Stimulated activated CD8-positive, alpha-beta memory T cell treated with anti-CD3 and anti-CD28 coated beads, Interleukin-7, amount 100 ng/mL, for 4 hours (primary cell): ENCODE data around the gene ATP2B2.

Experiments
- DNase-seq, 2 donors: peaks; one replicate each; pipeline ENCODE4 v3.0.0-alpha.2; 2020; ENCODE audit warnings: low read depth in 2 of 2

ATP2B2 gene

DNA sequence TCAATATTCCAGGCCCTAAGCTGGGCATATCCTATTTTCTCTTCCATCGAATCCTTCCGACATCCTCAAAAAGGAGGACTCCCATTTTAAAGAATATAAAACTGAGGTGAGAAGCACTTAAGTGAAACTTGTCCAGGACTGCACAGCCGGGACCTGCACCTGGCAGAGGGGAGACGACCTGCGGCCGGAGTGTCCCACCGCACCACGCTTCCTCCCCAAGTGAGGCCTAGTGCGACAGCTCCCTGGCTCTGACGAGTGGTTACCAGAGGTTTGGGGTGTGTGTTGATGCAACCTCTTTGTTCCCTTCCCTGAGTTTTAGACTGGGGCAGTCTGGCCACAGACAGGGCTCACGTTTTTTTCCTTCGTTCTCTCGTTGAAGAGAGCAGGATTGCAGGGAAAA, 24.9 kb upstream of the ATP2B2 start:
- no peak for DNase-seq

DNA sequence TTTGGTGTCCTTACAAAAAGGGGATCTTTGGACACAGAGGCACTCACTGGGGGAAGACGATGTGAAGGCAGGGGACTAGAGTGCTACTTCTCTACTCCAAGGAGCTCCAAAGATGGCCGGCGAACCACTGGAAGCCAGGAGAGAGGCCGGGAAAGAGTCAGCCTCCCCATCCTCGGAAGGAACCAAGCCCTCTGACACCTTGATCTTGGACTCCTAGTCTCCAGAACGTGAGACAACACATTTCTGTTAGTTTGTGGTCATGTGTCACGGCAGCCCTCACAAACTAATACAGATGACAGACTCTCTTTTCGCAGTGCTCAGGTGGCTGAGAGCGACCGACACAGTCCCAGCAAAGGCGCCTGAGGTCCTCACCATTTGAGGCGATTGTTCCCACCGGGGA, 24.4 kb upstream of the ATP2B2 start:
- DNase-seq: no peak

DNA sequence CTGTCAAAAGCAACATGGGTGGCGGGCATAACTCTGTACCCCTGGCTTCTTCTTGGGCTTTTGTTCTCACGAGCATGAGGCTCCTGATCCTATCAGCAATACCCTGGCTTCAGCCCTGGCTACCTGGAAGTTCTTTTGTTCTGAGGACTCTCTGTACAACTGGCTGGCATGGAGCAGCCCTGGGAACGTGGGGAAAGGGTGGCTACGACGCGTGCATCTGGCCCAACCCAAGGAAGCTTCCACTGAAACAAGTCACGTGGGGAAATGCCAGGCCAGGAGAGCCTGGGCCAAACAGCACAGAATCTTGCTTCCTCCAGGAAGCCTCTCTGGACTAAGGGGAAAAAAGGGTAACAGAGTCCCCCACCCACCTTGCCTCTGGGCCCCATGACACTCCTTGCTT, 22.7 kb upstream of the ATP2B2 start:
- no peak for DNase-seq

GRCh38 chr3:10527295-10528001, 22.1 kb upstream of the ATP2B2 start:
- no peak for DNase-seq

DNA sequence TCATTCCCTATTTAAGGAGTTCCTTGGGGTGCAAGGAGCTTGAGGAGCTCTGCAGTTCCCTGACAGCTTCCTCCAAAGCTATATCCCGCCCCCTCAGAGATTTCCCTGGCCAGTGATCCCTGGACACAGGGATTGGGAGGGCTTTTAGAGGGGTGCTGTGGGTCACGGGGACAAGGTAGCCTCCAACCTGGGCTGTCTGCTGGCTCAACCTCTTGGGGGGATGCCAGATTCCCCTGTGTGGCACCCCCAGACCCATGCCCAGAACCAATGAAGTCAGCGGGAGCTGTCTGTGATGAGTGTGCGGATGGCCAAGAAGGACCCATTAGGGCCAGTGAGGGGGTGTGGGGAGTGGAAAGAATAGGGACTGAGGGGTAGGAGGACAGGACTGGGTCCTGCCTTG, 21.0 kb upstream of the ATP2B2 start:
- DNase-seq: no peak

DNA sequence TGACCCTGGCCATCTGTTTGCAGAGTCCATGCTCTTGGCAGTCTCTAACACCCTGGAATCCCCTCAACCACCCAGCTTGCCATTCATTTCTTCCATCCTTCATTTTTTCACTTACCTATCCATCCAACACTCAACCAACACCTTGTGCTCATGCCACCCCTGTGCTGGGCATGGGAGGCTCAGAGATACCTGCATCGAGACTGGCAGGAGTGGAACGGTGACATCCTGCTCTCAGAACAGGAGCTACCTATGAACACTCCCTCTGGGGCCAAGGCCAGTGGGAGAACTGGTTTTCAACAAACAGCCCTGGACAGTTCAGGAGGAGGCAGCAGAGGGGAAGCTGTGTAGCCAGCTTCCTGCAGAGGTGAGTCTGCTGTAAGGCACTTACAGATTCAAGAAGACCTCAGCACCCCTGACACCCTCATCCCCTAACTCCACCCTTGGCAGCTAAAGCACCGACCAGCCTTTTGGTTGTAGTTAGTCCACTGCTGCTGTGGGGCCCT, 19.5 kb upstream of the ATP2B2 start:
- DNase-seq: no peak

- no peak for DNase-seq
Observed at GRCh38 chr3:10524270-10524669, 18.9 kb upstream of the ATP2B2 start.

GRCh38 chr3:10523561-10523960, 18.2 kb upstream of the ATP2B2 start:
- DNase-seq: no peak

GRCh38 chr3:10522646-10523303, 17.4 kb upstream of the ATP2B2 start:
- DNase-seq: no peak

DNA sequence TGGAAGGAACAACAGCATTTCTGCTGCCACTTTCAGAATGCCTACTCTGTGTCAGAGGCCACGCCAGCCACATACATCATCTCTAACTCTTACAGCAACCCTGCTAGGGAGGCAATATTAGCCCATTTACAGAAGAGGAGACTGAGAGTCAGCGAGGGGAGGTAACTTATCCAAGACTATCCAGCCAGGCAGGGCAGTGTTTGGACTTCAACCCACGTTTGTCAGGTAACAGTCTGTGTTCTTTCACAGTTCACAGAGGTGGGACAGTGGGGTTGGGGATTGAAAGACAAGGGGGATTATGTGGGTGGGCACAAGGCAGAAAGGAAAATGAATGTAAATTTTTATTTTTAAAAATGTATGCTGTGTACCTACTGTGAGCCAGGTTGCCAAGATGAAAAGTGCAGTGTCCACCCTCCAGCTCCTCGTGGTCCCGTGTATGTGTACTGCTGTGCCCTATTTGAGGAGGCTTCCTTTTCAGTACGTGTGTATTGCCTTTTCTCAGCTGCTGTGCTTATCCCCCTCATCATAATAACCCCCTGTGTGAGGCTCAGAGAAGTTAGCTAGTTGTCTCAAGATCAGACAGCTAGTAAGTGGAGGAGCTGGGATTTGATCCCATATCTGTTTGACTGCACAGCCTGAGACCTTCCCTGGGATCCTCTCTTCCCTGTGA, 16.5 kb upstream of the ATP2B2 start:
- no peak for DNase-seq

DNA sequence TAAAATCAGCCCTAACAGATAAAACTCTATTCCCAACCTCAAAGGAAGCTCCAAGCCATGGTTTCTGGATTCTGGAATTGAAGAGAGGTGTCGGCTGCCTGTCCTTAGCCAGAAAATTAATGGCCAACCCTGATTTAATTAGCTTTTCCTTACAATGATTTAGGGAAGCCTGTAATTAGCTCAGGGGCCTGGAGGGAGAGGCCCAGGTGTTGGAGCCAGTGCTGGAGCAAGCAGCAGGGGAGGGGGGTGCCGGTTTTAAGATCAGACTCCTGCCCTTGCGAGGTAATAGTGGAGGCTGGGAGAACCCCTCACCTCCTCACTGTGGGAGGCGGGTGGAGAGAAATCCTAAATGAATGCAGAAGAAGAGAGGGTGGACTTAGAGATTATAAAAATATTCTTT, 14.7 kb upstream of the ATP2B2 start:
- DNase-seq: no peak

- no peak for DNase-seq
Observed at GRCh38 chr3:10519236-10519635, 13.8 kb upstream of the ATP2B2 start.

DNA sequence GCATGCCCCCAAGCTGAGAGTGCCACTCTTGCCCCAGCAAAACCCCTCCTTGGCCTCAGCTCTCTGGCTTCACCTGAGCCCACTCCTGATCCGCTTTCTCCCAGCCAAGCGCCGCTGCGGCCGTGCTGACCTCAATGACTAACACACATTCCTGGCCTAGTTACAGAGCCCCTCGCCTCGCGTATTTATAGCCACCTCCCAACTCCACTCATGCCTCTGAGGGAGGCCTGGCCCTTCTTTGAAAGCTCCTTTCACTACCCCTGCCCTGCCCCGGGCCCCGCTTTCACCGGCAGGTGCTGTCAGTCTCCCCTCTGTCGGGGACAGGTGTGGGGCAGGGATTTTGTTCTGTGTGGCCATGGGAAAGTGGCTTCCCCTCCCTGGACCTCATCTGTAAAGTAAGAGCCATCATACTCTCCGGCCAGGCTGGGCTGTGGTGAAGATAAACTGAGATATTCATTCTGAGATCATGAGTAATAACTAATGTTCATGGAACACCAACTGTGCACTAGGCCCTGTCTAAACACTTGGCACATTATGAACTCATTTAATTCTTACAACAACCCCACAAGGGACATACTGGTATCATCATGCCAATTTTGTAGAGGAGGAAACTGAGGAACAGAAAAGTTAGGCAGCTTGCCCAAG, 13.2 kb upstream of the ATP2B2 start:
- DNase-seq: no peak

DNA sequence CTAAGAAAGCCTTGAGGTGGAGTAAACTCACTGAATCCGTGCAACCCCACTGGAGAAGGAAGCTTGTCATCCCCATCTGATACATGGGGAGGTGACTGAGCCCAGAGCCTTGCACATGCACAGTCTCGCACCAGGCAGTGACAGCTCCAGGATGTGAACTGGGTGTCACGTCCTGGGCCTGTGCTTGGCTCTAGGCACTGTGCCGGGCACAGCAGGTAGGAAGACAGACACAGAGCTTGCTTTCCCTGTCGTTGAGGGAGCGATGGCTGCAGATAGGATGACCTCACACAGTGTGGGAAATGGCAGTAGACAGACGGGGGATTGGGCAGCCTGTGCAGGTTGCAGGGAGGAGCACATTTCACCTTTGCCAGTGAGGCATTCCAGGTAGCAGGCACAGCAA, 12.2 kb upstream of the ATP2B2 start:
- no peak for DNase-seq

- DNase-seq: no peak
Observed at GRCh38 chr3:10516544-10517452, 11.4 kb upstream of the ATP2B2 start.

DNA sequence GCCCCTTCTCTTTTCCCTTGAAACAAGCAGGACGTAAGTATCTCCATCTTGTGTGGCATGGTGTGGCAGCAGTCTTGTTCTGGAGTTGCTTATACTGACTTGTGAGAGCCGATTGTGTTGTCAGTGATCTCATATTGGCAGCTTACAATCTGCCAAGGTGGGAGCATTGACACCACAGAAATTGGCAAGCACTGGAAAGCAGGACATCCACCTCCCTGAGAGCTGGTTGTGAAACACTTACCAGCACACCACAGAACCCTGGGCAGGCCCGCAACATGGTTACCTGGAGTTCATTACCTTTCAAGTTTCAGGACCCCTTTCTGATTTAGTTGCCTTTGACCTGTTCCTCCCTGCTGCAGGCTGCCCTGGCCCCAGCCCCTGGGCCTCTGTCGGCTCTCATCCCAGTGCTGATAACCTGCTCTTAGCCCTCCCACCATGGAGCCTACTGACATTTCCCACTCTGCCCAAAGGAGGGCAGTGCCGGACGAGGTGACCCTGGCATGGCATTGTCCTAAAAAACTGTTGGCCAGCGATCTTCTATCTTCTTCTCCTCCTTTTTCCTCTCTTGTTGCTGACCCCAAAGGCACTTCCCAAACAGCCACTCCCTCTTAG, 10.6 kb upstream of the ATP2B2 start:
- DNase-seq: no peak

GRCh38 chr3:10515396-10515795, 10.0 kb upstream of the ATP2B2 start:
- DNase-seq: no peak

- no peak for DNase-seq
Observed at GRCh38 chr3:10514407-10515069, 9.2 kb upstream of the ATP2B2 start.

DNA sequence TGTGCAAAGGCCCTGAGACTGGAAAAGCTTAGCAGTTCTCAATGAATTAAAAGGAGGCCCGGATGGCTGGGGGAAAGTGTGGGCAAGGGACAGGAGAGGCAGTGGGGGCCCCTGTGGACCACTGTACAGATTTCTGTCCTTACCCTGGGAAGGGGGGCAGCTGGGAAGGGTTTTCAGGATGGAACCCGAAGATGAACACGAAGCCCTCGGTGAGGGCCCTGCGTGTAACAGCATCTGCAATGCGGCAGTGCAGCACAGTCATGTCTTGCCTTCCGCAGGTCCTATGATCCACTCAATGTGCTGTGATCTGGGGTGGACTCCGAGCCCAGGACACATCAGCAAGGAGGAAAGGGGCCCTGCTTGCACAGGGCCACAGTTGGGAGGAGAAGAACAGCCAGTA, 7.9 kb upstream of the ATP2B2 start:
- DNase-seq: no peak

- no peak for DNase-seq
Observed at GRCh38 chr3:10512687-10513086, 7.3 kb upstream of the ATP2B2 start.
